Measurements from ENCODE around the gene ASL. TPM values are rescaled to one million over a fixed set of nuclear protein-coding genes. Genes with fewer than 3 reads are reported as not detected.
A peak's percentile ranks its signal among the peaks of the same experiment; 100 is the strongest.
"Not testable (repeated sequence)": the region's sequence is repeated elsewhere in the genome, so short reads cannot be mapped to it uniquely, and the experiment has no call there.

ASL gene
- total and polyA plus RNA-seq, 2 experiments from 2014 or later: 54.5 to 81.0 TPM

DNA sequence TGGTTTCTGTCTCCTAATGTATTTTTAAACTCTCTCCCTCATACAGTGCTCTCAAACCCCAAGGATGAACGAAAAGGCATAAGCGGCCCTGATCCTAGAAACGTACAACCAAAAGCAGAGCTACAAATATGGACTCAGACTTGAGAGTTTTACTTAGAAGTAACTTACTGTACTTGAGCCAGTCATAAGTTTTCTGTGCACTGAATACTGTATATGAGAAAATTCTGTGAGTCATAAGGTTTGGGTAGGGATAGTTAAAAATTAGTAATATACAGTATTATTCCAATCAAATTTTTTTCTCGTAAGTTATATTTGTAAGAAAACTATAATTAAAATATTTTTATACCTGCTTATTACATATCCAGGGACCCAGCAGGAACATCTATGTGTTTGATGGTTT is 5.9 kb upstream of the ASL start:
- Histone ChIP-seq H2AFZ (no peak overlapping the region), H3K27ac (no peak overlapping the region), H3K27me3 (replicated peaks; ENCODE audit: insufficient read depth) (no peaks in the 10 kb centered on the region), H3K9ac (no peak overlapping the region), H4K20me1 (ENCODE audit: insufficient read depth) (no peaks in the 10 kb centered on the region), H3K36me3 (ENCODE audit: low read depth) (no peaks in the 10 kb centered on the region), H3K4me2 (ENCODE audit: unreplicated experiment) (peak overlapping the region; percentile 4), H3K4me3 (no peak overlapping the region), H3F3A (ENCODE audit: insufficient read depth) (no peaks in the 10 kb centered on the region), H3K79me2 (ENCODE audit: insufficient read depth) (no peaks in the 10 kb centered on the region), H3K4me1 (ENCODE audit: insufficient read depth) (peaks cover 11% of the 10 kb centered on the region), H3K9me3 (ENCODE audit: low read depth) (no peaks in the 10 kb centered on the region), H3K9me2 (ENCODE audit: insufficient read depth) (no peaks in the 10 kb centered on the region)
- peak; percentile 45 for DNase-seq
- WGBS, 2 experiments (ENCODE audit: low coverage in 1 of 2, low lambda C conversion rate in 2 of 2, missing lambda C conversion rate in 2 of 2): 84 to 89% methylated on average over 4 of the region's 4 CpGs
- in situ Hi-C loops (cut with MboI): no loop called here
- no peak for TF ChIP-seq EZH2phosphoT487 (IDR thresholded peaks at IDR 0.05; ENCODE audit: insufficient read depth, low read depth)
- TF ChIP-seq EZH2 (IDR thresholded peaks at IDR 0.05; ENCODE audit: insufficient read depth, poor library complexity, severe bottlenecking): no peak

GRCh38 chr7:66070222-66070621 is 5.4 kb upstream of the ASL start:
- no peak overlapping the region for H3K4me3 ChIP-seq
- H3K27ac ChIP-seq: no peak overlapping the region
- TF ChIP-seq EZH2 (IDR thresholded peaks at IDR 0.05; ENCODE audit: insufficient read depth, poor library complexity, severe bottlenecking): no peak
- no peak for TF ChIP-seq EZH2phosphoT487 (IDR thresholded peaks at IDR 0.05; ENCODE audit: insufficient read depth, low read depth)
- no peaks in the 10 kb centered on the region for H3K79me2 ChIP-seq (ENCODE audit: insufficient read depth)
- no peaks in the 10 kb centered on the region for H3K36me3 ChIP-seq (ENCODE audit: low read depth)
- WGBS, 2 experiments (ENCODE audit: low coverage in 1 of 2, low lambda C conversion rate in 2 of 2, missing lambda C conversion rate in 2 of 2): 97 to 100% methylated on average over 1 of the region's 1 CpG
- no peaks in the 10 kb centered on the region for H3F3A ChIP-seq (ENCODE audit: insufficient read depth)
- no peaks in the 10 kb centered on the region for H3K9me2 ChIP-seq (ENCODE audit: insufficient read depth)
- H3K9ac ChIP-seq: no peak overlapping the region
- peak; percentile 21 for DNase-seq
- no peaks in the 10 kb centered on the region for H3K27me3 ChIP-seq (replicated peaks; ENCODE audit: insufficient read depth)
- H3K9me3 ChIP-seq (ENCODE audit: low read depth): no peaks in the 10 kb centered on the region
- H4K20me1 ChIP-seq (ENCODE audit: insufficient read depth): no peaks in the 10 kb centered on the region
- H3K4me1 ChIP-seq (ENCODE audit: insufficient read depth): peaks cover 11% of the 10 kb centered on the region
- no peak overlapping the region for H2AFZ ChIP-seq
- H3K4me2 ChIP-seq (ENCODE audit: unreplicated experiment): peak overlapping the region; percentile 4
- in situ Hi-C loops (cut with MboI): no loop called here

GRCh38 chr7:66072208-66072607 is 3.4 kb upstream of the ASL start:
- 77 to 78% methylated on average over 7 of the region's 7 CpGs for WGBS, 2 experiments (ENCODE audit: low coverage in 1 of 2, low lambda C conversion rate in 2 of 2, missing lambda C conversion rate in 2 of 2)
- peaks cover 20% of the 10 kb centered on the region for H3K4me1 ChIP-seq (ENCODE audit: insufficient read depth)
- H3K79me2 ChIP-seq (ENCODE audit: insufficient read depth): peaks cover 15% of the 10 kb centered on the region
- in situ Hi-C loops (cut with MboI); H3K27ac ChIP-seq; H3K4me3 ChIP-seq; H3K36me3 ChIP-seq (ENCODE audit: low read depth); H3K9ac ChIP-seq; H3K27me3 ChIP-seq (replicated peaks; ENCODE audit: insufficient read depth); H3K9me2 ChIP-seq (ENCODE audit: insufficient read depth); H2AFZ ChIP-seq; H3K9me3 ChIP-seq (ENCODE audit: low read depth); H4K20me1 ChIP-seq (ENCODE audit: insufficient read depth); DNase-seq; H3K4me2 ChIP-seq (ENCODE audit: unreplicated experiment); H3F3A ChIP-seq (ENCODE audit: insufficient read depth): not testable (repeated sequence)

GRCh38 chr7:66076462-66077329 is 1.1 kb downstream of the ASL start:
- Histone ChIP-seq H3K9me2 (ENCODE audit: insufficient read depth) (no peaks in the 10 kb centered on the region), H3K27ac (no peak overlapping the region), H2AFZ (peak overlapping the region; percentile 79), H3K79me2 (ENCODE audit: insufficient read depth) (peaks cover 55% of the 10 kb centered on the region), H3K27me3 (replicated peaks; ENCODE audit: insufficient read depth) (no peaks in the 10 kb centered on the region), H4K20me1 (ENCODE audit: insufficient read depth) (no peaks in the 10 kb centered on the region), H3K36me3 (ENCODE audit: low read depth) (peaks cover 6% of the 10 kb centered on the region; the same call in 1 of the 2 replicates), H3K4me3 (peak overlapping the region; percentile 81), H3K9me3 (ENCODE audit: low read depth) (no peaks in the 10 kb centered on the region), H3K4me1 (ENCODE audit: insufficient read depth) (peaks cover 15% of the 10 kb centered on the region), H3K4me2 (ENCODE audit: unreplicated experiment) (peak overlapping the region; percentile 86), H3F3A (ENCODE audit: insufficient read depth) (no peaks in the 10 kb centered on the region), H3K9ac (peak overlapping the region; percentile 79)
- 75 to 82% methylated on average over 11 of the region's 11 CpGs for WGBS, 2 experiments (ENCODE audit: low coverage in 1 of 2, low lambda C conversion rate in 2 of 2, missing lambda C conversion rate in 2 of 2)
- no peak for DNase-seq
- no peak for TF ChIP-seq EZH2 (IDR thresholded peaks at IDR 0.05; ENCODE audit: insufficient read depth, poor library complexity, severe bottlenecking)
- no peak for TF ChIP-seq EZH2phosphoT487 (IDR thresholded peaks at IDR 0.05; ENCODE audit: insufficient read depth, low read depth)
- in situ Hi-C loops (cut with MboI): no loop called here

All from GM23248 (cell line).